GM12878 (cell line): ENCODE results near the gene MAP1LC3A. TPM values are rescaled to one million over a fixed set of nuclear protein-coding genes. Genes with fewer than 3 reads are reported as not detected.

ENCODE experiments used
- ATF3 ChIP-seq: IDR thresholded peaks from 2 replicates; pipeline ENCODE4 v1.6.1; 2011; ENCODE audit warnings: low read depth, mild to moderate bottlenecking, low read length, moderate library complexity, borderline replicate concordance; ENCODE audit errors: extremely low read depth
- BHLHE40 ChIP-seq, 2 experiments: fragments of 450-650 bp in 1 of 2; IDR thresholded peaks; 2 replicates each; pipeline ENCODE4 v1.6.1; 2011 to 2017; ENCODE audit warnings: low read depth in 2 of 2, borderline replicate concordance in 1 of 2, improper control_type of control experiment in 1 of 2, low read length in 1 of 2, mild to moderate bottlenecking in 1 of 2
- FOS ChIP-seq: IDR thresholded peaks from 3 replicates; pipeline ENCODE4 v1.6.1; 2011; ENCODE audit warnings: borderline replicate concordance; ENCODE audit not compliant: insufficient read length; ENCODE audit errors: extremely low read depth
- HCFC1 ChIP-seq: fragments of 150-350 bp; IDR thresholded peaks from 2 replicates; pipeline ENCODE4 v1.6.1; 2014; ENCODE audit warnings: low read length
- JUND ChIP-seq: IDR thresholded peaks from 2 replicates; pipeline ENCODE4 v1.6.1; 2012; ENCODE audit warnings: low read depth, mild to moderate bottlenecking, low read length, improper control_type of control experiment, moderate library complexity
- KAT2A ChIP-seq: conservative IDR thresholded peaks from 2 replicates; pipeline ENCODE4 v1.6.1; 2011; ENCODE audit warnings: low read depth, low read length; ENCODE audit not compliant: control insufficient read depth
- KLF5 ChIP-seq: fragments of 450-650 bp; IDR thresholded peaks from 2 replicates; pipeline ENCODE4 v1.6.1; 2014; ENCODE audit warnings: mild to moderate bottlenecking; ENCODE audit not compliant: partially characterized antibody
- NR2F1 ChIP-seq: fragments of 450-650 bp; conservative IDR thresholded peaks from 2 replicates; pipeline ENCODE4 v1.6.1; 2017; ENCODE audit warnings: mild to moderate bottlenecking
- PAX5 ChIP-seq: IDR thresholded peaks from 2 replicates; pipeline ENCODE4 v1.6.1; 2011; ENCODE audit warnings: low read depth, low read length, borderline replicate concordance
- RAD51 ChIP-seq: fragments of 450-650 bp; IDR thresholded peaks from 2 replicates; pipeline ENCODE4 v1.6.1; 2016; ENCODE audit warnings: moderate library complexity, mild to moderate bottlenecking, inconsistent platforms
- SMC3 ChIP-seq: IDR thresholded peaks from 2 replicates; pipeline ENCODE4 v1.6.1; 2011; ENCODE audit warnings: low read length, improper control_type of control experiment, borderline replicate concordance
- ZBED1 ChIP-seq: IDR thresholded peaks from 2 replicates; pipeline ENCODE4 v1.6.1; 2016; ENCODE audit warnings: borderline replicate concordance
- ZSCAN29 ChIP-seq: fragments of 450-650 bp; IDR thresholded peaks from 2 replicates; pipeline ENCODE4 v1.6.1; 2017; ENCODE audit warnings: mild to moderate bottlenecking, moderate library complexity
- polyA plus RNA-seq, 11 experiments: library from polyadenylated mRNA; depleted of rRNA in 4 of 11; unstranded in 6 of 11; stranded (reverse) in 5 of 11; fragments of >200 nt; fragmentation: Nextera tagmentation in 4 of 11; fragmentation: Illumina TruSeq in 1 of 11; extraction: Ambion mirVana in 4 of 11; extraction: Trizol in 1 of 11; gene quantifications; 1 replicate in 1 of 11; 2 replicates in 10 of 11; pipeline versions ENCODE4 v1.2.1 to v1.2.3, GENCODE V29; 2011 to 2016; ENCODE audit warnings: inconsistent platforms in 2 of 11, missing spikeins in 2 of 11, low read depth in 1 of 11
- total RNA-seq, 4 experiments: library from RNA; depleted of rRNA in 3 of 4; stranded (reverse); fragments of >200 nt in 3 of 4; fragmentation: Illumina TruSeq in 1 of 4; extraction: Trizol in 1 of 4; gene quantifications; 2 replicates each; pipeline versions ENCODE4 v1.2.1 to v1.2.3, GENCODE V29; 2013 to 2021
- TF ChIP-seq, protein P1 (sequence below): IDR thresholded peaks from 2 replicates; pipeline ENCODE4 v1.6.1; 2012; ENCODE audit warnings: low read length, inconsistent platforms

Gene MAP1LC3A
- total and polyA plus RNA-seq, 10 of the 15 experiments (the other 5 are each of a cell fraction or from before 2014, with no cell fraction given) = 0.27 to 1.2 (median 0.39) TPM; not detected in 4

DNA sequence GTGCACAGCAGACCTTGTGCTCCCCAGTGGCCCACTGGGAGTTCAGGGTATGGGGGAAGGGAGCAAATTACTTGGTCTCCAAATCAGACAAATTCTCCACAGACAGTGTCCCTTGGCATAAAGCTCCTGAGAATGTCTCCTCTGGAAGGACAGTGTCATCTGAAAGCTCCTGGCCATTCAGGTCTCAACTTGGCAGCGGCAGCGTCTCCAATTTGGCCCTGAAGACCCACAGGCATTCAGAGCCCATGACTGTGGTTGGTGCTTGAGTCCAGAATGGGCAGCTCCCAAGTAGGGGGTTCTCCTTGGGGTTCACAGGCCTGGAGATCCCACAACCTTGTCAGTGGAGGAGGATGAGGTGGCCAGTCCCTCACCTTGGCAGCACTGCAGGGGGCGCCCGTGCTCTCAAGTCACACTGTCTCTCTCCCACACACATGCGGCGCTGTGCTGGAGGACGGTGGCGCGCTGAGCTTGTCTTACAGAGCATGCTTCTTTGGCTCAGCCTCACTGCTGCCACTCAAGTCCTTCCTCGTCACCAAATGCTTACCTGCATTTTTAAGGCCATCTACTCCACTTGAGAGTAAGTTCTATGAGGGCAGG is 21.6 kb upstream of the MAP1LC3A start (continued):
- TF ChIP-seq HCFC1 (no peak), JUND (no peak), FOS (no peak), KLF5 (no peak), BHLHE40 (IDR thresholded peaks at IDR 0.05; ENCODE audit: borderline replicate concordance in 1 of 2, low read depth in 2 of 2, low read length in 1 of 2) (no peak), SMC3 (peak; percentile 34; the same call in 1 of the 2 replicates), KAT2A (no peak), RAD51 (no peak), ZBED1 (no peak), NR2F1 (no peak), ATF3 (no peak), PAX5 (no peak), ZSCAN29 (no peak)
- TF ChIP-seq, protein P1, sequence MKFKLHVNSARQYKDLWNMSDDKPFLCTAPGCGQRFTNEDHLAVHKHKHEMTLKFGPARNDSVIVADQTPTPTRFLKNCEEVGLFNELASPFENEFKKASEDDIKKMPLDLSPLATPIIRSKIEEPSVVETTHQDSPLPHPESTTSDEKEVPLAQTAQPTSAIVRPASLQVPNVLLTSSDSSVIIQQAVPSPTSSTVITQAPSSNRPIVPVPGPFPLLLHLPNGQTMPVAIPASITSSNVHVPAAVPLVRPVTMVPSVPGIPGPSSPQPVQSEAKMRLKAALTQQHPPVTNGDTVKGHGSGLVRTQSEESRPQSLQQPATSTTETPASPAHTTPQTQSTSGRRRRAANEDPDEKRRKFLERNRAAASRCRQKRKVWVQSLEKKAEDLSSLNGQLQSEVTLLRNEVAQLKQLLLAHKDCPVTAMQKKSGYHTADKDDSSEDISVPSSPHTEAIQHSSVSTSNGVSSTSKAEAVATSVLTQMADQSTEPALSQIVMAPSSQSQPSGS = no peak
